Eye (tissue), 1 donor: ENCODE measurements around the gene MAP3K5.

Source experiments
- DNase-seq: peaks from one replicate; pipeline ENCODE4 v3.0.0-alpha.2; 2015

Gene MAP3K5

DNA sequence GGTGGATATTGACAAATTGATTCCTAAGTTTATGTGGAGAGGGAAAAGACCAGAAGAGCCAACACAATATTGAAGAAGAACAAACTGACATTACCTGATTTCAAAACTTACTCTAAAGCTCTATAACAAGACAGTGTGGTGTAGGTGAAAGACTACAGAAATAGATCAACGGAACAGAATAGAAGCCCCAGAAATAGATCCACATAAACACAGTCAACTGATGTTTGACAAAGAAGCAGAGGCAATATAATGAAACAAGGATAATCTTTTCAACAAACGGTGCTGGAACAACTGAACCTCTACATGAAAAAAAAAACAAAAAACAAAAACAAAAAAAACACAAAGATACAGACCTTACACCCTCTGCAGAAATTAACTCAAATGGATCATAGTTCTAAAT is 50.2 kb downstream of the MAP3K5 start:
- no peak for DNase-seq

DNA sequence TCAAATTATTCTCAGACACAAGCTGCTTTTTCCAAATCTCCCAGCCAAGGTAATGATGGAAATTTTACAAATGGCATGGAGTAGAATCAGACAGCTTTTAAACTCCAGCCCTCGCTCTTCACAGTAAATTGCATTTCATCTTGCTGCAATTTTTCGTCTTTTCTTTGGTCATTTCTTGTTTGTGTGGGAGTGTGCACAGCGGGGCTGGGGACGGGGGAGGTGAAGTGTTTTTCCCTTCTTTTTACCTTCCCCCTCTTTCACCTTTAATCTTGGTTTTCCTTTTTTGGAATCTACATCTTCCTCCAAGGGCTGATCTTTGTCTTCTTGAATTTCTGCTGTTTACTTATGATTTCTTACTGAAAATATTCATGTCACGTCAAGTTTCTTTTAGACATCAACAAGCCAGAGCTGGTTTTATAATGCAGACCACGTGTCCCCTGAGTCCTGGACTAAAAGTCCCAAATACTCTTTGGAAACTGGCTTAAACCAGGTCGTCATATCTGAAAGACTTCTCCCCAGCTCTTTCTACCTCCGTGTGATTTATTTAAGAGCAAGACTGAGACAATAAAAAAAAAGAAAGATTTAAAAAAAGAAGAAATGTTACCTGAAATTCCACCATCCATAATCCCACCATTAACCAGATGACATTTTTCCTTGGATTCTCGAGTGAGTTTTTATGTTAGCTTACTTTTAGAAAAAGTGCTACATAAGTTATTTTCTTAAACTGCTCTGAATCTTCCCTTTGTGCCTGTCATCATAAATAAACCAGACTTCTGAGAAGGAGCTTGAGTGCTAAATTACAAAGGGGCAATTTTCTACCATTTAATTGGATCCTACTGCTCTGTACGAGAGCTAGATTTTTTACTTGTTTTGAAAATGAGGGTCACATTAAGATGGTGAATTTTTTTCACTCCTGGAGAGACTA is 52.0 kb downstream of the MAP3K5 start:
- no peak for DNase-seq

- no peak for DNase-seq
These were observed 52.8 kb downstream of the MAP3K5 start for GRCh38 chr6:136739501-136739900.

DNA sequence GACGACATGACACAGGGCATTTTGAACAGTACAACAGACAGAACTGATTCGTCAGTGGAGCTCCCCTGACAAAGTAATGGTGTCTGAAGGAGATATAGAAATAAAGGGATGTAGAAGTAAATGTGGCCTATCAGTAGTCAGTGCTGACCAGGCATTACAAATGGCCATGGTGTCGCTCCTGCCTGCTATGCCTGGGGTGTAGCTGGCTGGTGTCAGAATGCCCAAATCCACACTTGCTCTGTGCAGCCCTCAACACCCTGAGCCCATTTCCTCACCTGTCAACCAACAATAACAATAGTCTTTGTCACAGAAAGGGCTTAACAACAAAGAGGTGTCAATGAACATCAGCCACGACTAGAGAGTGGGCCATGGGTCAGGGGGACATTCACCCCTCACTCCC is 53.2 kb downstream of the MAP3K5 start:
- DNase-seq: no peak

GRCh38 chr6:136738692-136739057 is 53.6 kb downstream of the MAP3K5 start:
- no peak for DNase-seq

- DNase-seq: no peak
These were observed 54.2 kb downstream of the MAP3K5 start for GRCh38 chr6:136737871-136738691.

GRCh38 chr6:136737374-136737844 is 54.9 kb downstream of the MAP3K5 start:
- no peak for DNase-seq

- no peak for DNase-seq
These were observed 55.9 kb downstream of the MAP3K5 start for GRCh38 chr6:136736281-136736960.

DNA sequence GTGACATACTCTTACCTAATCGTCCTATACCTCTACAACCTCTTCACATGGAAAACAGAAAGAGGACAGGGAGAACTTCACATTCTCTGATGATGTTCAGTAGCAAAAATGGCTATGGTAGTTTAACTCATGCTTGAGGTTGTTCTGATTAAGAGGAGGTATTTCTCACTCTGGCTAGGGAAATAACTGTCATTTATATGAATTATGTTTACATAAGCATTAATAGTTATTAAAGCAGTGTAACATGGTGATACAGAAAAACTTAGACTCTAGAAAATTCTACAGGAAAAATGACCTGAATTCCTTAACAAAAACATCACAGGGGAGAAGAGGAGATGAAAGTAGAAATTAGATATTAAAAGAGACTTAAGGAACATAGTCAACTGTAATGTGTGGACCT is 57.3 kb downstream of the MAP3K5 start:
- no peak for DNase-seq

DNA sequence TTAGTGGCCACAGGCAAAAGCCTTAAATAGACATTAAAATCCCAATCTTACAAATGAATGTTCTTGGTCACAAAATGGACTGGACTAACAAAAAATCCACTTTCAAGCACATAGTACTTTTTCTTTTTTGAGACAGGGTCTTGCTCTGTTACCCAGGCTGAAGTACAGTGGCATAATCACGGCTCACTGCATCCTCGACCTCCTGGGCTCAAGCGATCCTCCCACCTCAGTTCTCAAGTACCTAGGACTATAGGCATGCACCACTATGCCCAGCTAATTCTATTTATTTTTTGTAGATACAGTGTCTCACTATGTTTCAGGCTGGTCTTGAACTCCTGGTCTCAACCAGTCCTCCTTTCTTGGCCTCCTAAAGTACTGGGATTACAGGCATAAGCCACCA is 59.4 kb downstream of the MAP3K5 start:
- no peak for DNase-seq

GRCh38 chr6:136729832-136730231 is 62.4 kb downstream of the MAP3K5 start:
- no peak for DNase-seq

- DNase-seq: no peak
These were observed 63.2 kb downstream of the MAP3K5 start for GRCh38 chr6:136728976-136729515.

DNA sequence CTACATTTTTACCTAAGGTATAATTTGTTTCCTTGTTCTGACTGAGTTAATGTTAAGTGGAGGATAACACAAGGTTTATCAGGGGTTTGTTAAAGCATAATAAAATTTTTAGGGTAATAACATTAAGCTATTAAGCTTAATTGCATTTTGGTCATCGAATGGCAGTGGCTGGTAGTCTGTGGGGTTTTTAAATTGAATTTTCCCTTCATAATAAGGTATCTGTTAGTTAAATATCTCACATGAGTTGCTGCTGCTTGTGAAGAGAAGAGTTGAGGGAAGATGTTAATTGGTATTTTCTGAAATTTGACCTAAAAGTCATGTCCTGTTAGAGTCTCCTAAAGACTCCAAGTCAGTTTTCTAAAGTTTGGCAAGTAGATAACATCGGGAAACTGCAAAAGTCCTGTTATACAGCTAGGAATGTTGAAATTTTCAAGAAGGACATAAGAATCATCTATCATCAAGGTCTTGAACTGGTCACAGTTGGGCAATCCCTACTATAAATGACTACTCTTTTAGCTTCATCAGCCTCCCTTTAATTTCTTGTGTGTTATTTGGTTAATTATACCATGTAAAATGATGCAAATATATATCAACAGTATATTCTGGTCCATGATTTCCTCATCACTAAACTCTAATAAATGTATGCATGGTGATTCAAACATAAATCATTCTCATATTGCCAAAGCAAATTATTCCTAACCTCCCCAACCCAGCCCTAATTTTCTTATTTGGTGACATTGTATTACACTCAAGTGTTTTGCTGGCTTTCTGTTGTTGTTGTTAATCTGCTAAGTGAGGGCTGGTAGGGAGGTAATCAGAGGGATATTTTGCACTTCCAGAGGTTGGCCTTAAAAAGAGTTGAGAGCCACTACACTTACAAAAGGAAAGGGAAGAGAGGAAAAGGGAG is 64.0 kb downstream of the MAP3K5 start:
- no peak for DNase-seq

DNA sequence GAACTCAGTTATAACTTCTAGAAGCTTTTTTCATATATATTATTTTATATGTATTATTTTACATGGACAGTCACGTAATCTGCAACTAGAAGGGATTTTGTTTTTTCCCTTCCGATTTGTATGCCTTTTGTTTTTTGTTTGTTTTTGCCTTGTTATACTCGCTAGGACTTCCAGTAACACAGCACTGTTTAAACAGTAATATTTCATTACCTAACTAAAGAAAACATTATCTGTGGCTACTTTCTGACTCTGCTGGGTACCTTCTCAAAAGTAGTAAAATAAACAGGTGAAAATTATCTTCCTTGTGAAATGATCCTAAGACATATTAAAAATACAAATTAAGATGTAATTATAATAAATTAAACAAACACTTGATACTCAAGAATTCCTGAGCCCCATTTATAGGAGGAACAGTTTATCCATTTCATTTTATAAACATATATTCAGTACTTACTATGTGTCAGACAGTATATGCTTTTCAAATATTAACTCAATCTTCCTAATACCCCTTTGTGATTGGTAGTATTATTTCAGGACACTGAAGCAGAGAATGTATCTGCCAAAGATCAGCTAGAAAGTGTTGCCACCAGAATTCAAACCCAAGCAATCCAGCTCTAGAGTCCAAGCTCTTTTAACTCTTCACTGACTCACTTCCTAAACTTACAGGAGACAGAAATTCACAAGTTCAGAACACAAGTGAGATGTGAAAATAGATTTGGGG is 65.3 kb downstream of the MAP3K5 start:
- DNase-seq: no peak

GRCh38 chr6:136725124-136725523 is 67.2 kb downstream of the MAP3K5 start:
- DNase-seq: no peak

DNA sequence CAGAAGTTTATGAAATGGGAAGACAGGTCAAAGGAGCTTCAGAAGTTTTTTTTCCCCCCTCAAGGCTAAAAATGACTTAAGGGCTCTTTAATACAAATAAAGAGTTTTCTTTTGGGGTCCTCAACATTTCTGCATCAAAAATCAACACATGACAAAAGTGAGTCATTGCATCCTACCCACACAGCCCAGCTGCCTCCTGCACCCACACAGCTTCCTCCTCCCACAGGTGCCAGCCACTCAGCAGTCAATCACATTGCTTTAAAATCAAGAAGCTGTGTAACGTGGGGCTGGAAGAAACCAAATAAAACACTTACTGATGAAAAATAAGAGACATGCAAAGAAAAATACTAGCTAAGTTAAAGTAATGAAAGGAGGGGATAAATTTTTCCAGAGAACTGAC is 68.5 kb downstream of the MAP3K5 start:
- no peak for DNase-seq

DNA sequence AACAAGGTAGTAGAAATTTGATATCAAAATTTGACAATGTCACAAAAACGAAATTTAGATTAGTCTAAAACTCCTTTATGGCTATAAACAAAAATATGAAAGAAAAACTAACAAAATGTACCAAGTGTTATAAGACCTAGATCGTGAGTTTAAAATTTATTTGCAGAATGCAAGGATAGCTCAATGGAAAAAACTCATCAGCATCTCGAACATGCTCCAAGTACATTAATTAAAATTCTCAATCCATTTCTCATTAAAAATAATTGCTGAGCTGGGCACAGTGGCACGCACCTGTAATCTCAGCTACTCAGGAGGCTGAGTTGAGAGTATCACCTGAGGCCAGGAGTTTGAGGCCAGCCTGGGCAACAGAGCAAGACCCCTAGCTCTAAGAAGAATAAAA is 70.8 kb downstream of the MAP3K5 start:
- no peak for DNase-seq

DNA sequence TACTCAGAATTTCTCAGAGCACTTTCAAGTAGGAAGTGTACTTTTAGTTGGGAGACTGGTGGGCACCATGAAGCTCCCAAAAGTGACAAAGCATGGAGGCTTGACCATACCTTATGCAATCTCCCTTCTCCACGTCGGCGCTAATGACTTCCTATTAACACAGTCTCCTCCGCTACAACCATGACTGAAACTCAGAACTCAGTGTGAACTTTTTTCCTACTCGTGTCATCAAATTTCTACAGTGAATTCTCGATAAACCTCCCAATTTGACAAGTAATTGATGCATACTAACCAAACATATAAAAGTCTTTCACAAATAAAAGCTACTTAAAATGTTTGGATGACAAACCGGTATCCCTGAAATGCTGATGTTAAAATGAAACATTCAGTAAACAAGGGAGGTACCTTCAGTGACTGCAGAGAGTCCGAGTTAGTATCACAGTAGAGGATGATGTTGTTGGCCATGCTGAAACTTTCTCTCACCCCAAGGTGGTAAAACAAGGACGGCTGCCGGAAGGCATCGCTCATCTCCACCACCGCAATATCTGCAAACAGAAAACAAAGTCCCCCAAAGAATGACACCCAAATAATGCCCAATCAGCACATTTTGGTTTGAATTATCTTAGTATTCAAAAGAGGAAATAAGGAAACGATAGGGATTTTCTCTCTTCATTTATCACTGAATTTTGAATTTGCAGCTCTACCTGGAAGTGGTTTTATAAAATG is 72.1 kb downstream of the MAP3K5 start:
- no peak for DNase-seq

- DNase-seq: no peak
These were observed 72.8 kb downstream of the MAP3K5 start for GRCh38 chr6:136719280-136720044.

DNA sequence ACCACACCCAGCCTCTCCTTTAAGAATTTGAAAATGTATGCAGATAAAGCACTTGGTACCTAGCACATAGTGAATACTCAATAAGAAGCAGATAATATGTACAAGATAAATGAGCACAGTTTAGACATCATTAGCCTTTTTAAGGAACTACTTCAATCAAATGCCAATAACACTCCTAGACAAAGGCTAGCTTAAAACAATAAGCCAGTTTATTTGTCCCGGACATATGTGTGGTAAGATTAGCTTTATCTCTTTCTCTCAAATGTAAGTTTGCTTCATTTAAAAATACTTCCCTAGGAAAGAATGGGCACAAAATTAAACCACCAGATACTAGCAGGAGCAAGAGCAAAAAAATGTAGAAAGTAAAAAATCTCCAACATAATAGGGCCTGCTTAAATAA is 73.8 kb downstream of the MAP3K5 start:
- DNase-seq: no peak
